Inflammatory macrophage (primary cell): ENCODE measurements around the gene LHFPL2.

Source experiments
- DNase-seq, 2 donors: peaks; one replicate each; pipeline ENCODE4 v3.0.0-alpha.2; 2020 to 2022

The LHFPL2 gene

GRCh38 chr5:78543916-78544315, 104.7 kb downstream of the LHFPL2 start:
- no peak for DNase-seq

DNA sequence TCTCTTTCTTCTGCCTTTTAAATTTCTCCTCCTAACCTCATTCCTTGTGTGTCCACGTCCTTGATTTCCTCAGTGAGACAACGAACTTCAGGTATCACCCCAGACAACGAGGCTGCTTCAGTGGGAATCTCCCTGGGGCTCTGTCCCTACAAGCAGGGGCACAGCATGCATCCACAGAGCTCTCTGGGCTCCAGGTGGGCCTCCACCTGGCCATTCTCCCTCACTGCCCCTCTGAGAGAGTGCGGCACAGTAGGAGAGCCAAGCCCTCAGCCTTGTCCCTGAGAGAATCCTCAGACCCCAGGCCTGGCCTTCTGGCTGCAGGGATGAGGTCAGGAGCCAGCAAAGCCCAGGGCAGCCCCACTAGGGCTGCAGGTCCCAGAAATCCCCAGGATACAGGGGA, 105.3 kb downstream of the LHFPL2 start:
- DNase-seq, result no peak

- no peak for DNase-seq
Observed at GRCh38 chr5:78542321-78542840, 106.2 kb downstream of the LHFPL2 start.

GRCh38 chr5:78541086-78541654, 107.4 kb downstream of the LHFPL2 start:
- peak; percentile 94 to 99 for DNase-seq

DNA sequence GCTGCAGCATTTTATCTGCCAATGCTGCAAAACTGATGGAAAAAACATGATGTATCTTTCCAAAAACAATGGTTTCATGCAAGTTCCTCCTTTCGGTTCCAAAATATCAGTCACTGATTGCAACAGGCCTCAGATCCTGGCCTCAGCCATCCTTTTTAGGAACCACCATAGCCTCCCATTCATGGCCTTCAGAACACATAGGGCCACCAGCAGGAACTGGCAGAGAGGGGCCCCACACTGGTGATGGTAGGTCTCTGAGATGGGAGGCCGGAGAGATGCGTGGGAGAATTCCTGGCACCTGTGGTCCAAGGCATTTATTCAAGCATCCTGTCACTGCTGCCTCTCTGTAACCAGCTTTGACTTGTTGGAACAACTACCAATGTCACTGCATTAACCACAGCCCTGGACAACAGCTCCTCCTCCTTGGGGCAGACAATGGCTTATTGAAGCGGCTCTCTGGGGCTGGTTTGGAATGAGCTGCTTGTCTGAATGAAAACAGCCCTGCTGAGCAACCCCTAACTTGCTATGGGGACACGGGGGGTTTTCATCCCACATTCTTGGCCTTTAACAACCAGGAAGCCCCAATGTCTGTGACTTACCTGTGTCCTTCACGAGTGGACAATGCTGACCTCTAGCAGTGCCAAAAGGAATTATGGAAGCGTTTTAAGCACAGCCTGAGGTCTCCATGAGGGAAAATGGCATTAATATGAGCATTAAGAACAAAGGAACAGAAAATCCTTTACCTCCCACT, 108.1 kb downstream of the LHFPL2 start:
- DNase-seq, result peak; percentile 93 to 94

DNA sequence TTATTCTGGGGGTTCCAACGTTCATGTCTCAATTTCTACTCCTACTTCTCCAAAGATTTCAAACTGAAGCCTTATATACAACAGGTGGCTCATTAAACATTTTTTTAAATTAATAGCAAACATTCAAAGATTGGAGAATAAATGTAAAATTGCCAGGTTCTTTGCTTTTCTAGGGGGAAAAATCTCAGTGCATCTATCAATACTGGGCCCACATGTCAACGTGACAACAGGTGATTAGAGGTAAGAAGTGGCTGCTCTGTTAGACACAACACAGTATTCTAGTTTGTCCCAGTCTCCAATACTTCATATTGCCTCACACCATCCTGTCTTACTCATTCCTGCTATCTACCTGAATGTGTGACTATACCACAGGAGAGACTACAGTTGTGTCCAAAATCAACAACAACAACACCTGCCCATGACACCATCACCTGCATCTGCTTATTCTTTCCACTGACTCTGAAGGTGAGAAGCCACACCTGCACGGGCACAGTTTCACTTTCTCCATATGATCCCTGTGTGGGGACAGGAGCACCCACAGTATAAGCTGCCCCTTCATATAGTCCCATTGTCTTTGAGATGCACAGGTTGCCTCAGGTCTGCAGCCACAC, 110.2 kb downstream of the LHFPL2 start:
- DNase-seq, result no peak

DNA sequence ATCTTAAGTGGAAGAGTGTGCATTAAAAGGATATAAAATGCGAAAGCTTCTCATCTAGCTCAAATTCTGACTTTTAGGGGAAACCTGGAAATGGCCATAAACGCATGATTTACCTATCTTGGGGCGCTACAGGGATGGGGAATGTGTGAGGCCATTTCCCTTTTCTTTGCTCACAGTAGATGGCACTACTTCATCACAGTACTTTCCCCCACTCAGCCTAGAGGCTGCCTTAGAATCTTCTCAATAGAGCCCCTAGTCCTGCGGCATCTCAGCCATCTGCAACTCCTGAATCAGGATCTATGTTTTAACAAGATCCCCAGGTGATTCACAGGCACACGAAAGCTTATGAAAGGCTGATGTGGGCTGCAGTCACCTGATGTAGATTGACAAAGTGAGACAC, 110.8 kb downstream of the LHFPL2 start:
- peak; percentile 58 to 69 for DNase-seq

- DNase-seq, result peak; percentile 28 to 73
Observed at GRCh38 chr5:78537411-78537810, 111.2 kb downstream of the LHFPL2 start.

DNA sequence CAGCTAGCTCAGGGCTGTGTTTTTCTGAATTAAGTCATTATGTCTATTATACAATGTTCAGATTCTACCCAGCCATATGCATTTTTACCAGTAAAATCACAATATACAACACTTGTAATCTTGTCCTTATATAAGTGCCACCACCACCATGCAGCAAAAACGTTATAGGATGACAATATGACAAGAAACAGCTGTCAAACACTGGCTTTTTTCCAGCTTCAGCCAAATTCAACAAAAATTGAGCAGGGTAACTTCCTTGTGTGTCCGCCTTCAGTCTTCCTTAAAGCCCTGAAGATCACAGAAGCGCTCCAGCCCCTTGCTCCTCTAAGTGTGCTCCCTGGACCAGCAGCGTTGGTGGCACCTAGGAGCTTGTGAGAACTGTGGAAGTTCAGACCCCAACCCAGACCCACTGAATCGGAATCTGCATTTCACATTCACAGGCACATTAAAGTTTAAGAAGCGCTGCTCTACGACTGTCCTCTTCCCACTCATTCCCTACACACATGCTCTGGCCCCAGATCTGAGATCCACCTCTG, 111.8 kb downstream of the LHFPL2 start:
- peak in 1 of 2 donors; percentile 35 for DNase-seq

DNA sequence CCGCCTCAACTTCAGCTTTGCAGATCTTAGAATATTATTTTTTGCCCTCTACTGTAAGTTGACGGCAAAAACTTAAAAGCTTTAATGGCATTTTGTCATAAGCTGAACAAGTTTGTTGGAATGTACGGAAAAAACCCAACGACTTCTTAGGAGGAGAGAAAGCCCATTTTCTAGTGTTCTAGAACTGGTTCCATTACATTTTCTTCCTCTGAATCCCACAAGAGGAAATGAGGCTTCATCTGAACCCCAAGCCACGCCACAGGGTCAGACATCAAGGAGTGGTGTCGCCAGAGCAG, 113.7 kb downstream of the LHFPL2 start:
- no peak for DNase-seq

- DNase-seq, result peak; percentile 82 to 92
Observed at GRCh38 chr5:78534148-78534904, 114.2 kb downstream of the LHFPL2 start.

DNA sequence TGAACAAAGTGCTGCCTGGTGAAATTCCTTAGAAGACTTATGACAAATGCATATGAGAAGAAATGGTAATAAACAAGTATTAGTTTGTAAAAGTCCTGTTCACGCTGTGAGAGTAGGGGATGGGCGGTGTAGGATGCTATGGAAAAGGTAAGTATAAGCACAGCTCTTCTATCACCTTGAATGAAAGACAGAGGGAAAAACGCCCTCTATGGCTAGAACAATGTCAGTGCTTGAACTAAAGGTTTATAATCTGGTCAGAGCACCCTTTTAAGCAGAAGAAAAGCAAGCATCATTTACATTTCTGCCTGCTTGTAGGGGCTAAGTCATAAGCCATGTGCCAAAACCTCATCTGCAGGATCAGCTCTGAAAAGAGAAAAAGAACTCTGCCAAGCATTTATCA, 115.2 kb downstream of the LHFPL2 start:
- DNase-seq, result peak in 1 of 2 donors; percentile 22

DNA sequence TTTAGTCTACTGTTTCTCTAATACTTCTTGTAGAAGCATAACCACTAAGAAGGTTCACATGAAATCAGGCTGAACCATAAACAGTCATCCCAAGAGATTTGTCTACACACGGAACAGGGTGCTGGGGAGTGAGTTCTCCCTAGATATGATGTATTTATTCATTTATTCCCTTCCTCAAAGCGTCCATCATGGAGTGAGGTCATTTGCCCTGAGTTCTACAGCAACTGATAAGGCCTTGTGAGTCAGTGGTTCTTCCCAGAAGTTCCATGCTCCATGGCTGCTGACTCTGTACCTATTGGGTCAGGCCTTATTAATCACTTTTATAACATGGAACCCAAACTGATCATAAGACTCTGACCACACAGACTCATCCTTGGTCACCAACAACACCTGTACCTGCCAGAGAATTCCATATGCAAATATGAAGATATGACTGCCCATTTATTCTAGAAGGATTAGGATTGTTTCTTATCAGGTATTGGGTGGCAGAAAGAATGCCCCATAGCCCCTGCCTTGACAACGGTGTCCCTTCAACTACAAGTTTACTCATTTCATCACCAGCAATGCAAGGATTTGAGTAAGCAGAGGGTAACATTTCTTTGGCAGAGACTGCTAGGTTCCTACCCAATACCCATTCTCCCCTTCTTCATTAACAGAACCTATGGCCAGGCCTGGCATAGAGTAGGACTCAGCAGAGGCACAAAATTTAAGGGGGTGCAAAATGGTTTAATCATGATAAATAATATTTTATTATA, 118.1 kb downstream of the LHFPL2 start:
- peak; percentile 66 to 87 for DNase-seq

DNA sequence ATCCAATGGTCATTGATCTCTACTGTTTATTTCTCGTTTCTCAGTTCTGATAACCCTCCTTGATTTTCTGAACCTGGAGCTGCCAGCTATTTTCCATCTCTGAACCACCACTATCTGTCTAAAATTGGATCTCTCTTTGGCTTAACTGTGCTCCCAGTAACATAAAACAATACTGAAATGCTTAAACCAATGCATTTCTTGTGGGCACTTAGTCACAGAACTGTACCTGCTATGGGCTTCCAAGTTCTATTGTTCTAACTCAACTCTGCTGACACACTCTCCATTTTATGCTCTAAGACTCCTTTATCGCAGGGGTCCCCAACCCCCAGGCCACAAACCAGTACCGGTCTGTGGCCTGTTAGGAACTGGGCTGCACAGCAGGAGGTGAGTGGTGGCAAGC, 120.6 kb downstream of the LHFPL2 start:
- DNase-seq, result no peak

DNA sequence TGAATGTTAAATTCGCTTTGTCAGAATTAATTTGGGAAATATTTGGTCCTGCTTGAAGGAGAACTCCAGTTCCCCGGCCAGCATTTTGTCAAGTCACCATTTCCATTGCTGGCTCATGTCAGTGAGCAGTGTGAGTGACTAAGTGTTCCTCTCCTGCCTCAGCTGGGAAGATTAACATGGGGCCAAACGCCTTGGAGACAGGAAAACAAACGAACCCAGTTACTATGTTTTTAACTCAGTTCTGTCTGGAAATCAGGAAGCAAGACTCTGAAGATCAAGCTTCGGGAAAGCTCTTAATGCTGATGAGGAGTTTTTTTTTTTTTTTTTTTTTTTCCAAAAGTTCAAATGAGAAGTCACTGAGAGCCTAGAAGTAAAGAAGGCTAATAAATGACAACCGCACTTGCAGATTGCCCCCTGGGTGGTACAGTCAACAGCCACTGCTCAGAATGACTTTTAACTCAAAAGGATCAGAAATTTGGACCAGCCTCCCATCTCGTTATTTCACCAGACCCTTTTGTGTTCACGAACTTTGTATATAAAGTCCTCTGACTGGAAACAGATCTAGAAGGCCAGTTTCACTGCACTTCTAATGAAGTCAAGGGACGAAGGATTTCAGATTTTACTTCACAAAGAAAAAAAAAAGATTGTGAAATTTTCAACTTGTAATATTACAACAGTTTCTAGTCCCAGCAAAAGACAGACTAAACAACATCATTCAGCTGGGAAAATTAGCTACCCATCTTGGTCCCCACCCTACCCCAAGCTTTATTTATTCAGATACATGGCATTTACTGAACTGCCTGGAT, 121.3 kb downstream of the LHFPL2 start:
- peak; percentile 95 to 97 for DNase-seq

- DNase-seq, result peak; percentile 57 to 67
Observed at GRCh38 chr5:78526049-78526525, 122.5 kb downstream of the LHFPL2 start.

DNA sequence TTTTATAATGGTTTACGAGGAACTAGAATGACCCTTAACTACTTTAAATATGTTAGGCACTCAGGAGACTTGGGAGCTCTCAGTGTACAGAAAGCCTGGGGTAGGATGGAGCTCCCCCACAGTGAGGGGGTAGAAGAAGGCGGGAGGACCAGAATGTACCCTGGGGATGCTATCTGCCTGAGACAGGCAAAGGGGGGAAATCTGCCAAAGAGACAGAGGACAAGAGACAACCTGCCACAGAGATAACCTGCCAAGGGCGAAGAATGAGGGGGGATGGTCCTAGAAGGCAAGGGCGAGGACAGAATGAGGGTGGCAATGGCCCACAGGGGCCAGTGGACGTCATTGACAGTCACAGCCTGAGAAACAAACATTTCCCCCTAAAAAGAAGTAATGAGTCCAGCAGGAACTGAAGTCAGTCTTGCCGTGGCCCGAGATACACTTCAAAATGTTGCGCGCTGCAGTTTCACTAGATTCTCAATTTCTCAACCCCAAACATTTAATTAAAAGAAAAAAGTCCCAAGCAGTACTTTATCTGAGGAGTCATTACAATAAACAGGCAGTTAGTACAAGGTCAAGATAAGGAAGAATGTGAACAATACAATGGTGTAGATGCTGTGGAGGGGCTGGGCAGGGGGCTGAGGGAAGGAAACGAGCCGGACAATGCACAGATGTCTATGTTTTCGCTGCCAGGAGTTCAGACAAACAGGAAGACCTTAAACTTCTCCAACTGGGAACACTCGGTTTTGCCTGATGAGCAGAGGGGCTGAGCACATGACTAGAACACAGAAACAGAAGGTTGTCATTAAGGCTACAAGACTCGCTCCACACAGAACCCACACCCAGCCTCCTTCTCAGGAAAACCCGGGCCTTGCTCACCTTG, 125.0 kb downstream of the LHFPL2 start:
- no peak for DNase-seq

DNA sequence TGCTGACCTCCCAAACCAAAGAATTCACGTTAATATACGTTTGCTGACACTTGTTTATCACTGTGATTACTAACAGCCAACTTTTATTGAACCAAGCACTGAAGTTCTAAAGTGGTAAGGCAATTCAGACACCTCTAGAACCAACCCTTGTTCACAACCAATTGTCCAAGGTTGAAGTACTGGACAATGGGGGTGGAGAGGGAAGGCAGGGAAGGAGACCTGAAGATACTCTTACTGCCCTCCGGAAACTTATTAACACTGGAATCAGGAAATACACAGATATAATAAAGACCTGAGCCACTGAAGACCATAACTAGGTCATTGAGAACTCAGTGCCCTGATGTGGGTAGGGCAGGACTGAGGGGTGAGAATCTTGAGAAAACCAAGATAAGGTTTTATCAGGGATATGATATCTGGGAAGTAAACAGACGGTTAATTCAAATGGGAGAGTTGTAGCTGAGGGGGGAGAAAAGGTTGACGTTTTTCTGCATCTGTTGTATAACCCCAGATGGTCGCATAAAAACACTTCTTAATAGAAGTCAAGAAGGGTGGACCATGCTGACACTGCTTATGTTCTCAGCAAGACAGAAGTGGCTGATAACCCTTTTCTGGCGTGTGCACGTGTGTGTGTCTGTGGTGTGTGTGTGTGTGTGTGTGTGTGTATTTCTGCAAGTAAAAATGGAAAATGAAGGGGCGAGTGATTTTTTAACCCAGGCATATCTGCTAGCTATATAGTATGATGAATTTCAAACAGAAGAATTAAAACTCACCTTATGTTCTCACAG, 125.9 kb downstream of the LHFPL2 start:
- no peak for DNase-seq

DNA sequence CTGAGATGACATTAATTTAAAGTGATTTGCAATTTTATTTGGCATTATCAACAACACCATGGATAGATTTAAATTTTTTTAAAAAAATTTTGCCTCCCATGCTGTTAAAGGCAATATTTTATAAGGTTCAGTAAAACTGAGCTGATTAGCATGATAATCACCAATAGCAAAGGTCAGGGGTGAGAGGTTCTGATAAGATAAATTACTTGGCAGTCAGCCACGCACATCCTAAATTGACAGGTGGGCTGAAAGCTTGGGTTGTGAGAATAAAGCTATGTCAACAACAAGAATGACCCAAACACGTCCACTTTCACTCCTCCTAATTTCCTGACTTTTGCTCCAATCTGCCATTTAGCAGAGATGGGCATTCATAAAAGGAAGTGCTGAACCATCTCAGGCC, 127.1 kb downstream of the LHFPL2 start:
- DNase-seq, result no peak
